Measurements from ENCODE around the gene FAF1. TPM values are rescaled to one million over a fixed set of nuclear protein-coding genes. Genes with fewer than 3 reads are reported as not detected.

FAF1 gene
- total and polyA plus RNA-seq, 2 of the 8 experiments (the other 6 are each of a cell fraction or from before 2014, with no cell fraction given) = 10.8 to 65.9 TPM

DNA sequence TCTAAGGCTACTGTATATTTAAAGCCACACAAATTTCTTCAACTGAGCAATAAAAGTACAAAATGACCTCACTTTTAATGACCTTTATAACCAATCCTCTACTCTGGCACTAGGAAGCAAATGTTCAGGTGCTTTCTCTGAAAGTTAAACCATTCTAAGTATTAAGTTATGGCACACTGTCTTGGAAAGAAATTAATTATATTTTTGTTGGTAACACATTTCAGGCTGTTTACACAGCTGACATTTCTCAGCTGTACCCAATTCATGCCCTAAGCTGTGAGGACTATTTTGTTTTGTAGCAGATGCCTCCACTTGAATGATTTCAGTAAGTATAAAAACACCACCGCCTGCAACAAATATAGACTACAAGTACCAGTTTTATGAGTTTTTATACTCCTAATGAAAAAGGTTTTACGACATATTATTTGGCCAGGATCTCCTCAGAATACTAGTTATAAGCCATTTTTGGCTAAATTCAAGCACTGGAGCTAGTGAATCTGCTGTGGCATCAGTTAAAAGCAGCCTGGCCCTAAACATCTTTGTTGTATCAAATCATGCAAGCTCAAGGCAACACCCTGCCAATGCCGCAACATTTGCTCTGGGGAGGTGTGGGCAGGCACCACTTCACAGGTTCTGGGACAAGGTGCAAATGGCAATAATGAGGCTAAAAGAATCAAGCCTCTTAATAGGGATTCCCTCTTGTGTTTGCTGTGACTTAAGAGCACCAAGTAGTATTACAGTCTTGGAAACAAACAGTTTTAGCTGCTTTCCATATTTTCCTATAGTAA lies 308.4 kb downstream of the FAF1 start:
- no peaks in the 10 kb centered on the region for H3K23me2 ChIP-seq (ENCODE audit: low read depth, low read length)
- H3K9me3 ChIP-seq (ENCODE audit: insufficient read depth in 2 of 2, low read depth in 1 of 2, low read length in 1 of 2) = no peaks in the 10 kb centered on the region
- no peak overlapping the region for H2BK20ac ChIP-seq (ENCODE audit: low read length)
- H4K5ac ChIP-seq (ENCODE audit: insufficient read length, low read depth, low read length) = no peak overlapping the region
- H3K27me3 ChIP-seq (replicated peaks in 1 of 4; ENCODE audit: control insufficient read depth in 3 of 4, extremely low read depth in 1 of 4, insufficient read depth in 3 of 4, low read length in 3 of 4) = no peaks in the 10 kb centered on the region
- H2AFZ ChIP-seq (ENCODE audit: low read length) = no peak overlapping the region
- H3K4me3 ChIP-seq (ENCODE audit: extremely low read depth in 1 of 4, insufficient read depth in 2 of 4, low read depth in 3 of 4, low read length in 4 of 4) = no peak overlapping the region
- H2BK12ac ChIP-seq (ENCODE audit: low read depth, low read length) = no peak overlapping the region
- 94% methylated on average over 3 of the region's 3 CpGs; no CpG with 5 or more reads in 1 of the 2 experiments for WGBS, 2 experiments (ENCODE audit: extremely low coverage in 1 of 2, insufficient coverage in 1 of 2, insufficient read length in 1 of 2, insufficient replicate concordance in 2 of 2, low coverage in 1 of 2, low lambda C conversion rate in 2 of 2, missing lambda C conversion rate in 1 of 2)
- no peak for DNase-seq (ENCODE audit: low read depth in 1 of 2, low spot score in 2 of 2)
- H4K8ac ChIP-seq (ENCODE audit: extremely low read depth, insufficient read depth, low read length) = no peak overlapping the region
- no peaks in the 10 kb centered on the region for H4K20me1 ChIP-seq (replicated peaks in 1 of 2; ENCODE audit: control insufficient read depth in 1 of 2, insufficient read depth in 2 of 2, low read length in 2 of 2)
- H3K4me2 ChIP-seq (ENCODE audit: insufficient read depth in 1 of 2, low read depth in 2 of 2, low read length in 2 of 2) = no peak overlapping the region
- no peaks in the 10 kb centered on the region for H3K36me3 ChIP-seq (ENCODE audit: control insufficient read depth in 2 of 4, insufficient read depth in 4 of 4, low read length in 3 of 4)
- H2BK120ac ChIP-seq (replicated peaks; ENCODE audit: low read depth, low read length) = no peak overlapping the region
- H3K9ac ChIP-seq (replicated peaks in 1 of 4; ENCODE audit: extremely low read depth in 1 of 4, low read depth in 3 of 4, low read length in 3 of 4) = no peak overlapping the region; a peak in 1 of 7 replicates
- no peak overlapping the region for H2BK15ac ChIP-seq (ENCODE audit: low read length)
- ChIA-PET CTCF (ENCODE audit: partially characterized antibody) (interaction anchor here (0.9 to 1.4 kb wide), 2 partner anchors 19 to 46 kb away, joined by 3 read pairs; no protein-coding TSS in a partner anchor), POLR2A (ENCODE audit: partially characterized antibody) (no interaction called here)
- H2AK5ac ChIP-seq (ENCODE audit: low read depth, low read length) = no peak overlapping the region
- H2BK5ac ChIP-seq (ENCODE audit: low read depth, low read length) = no peak overlapping the region
- H3K4me1 ChIP-seq (replicated peaks in 1 of 4; ENCODE audit: control insufficient read depth in 3 of 4, insufficient read depth in 4 of 4, low read length in 3 of 4) = no peaks in the 10 kb centered on the region; a peak in 1 of 7 replicates
- H3K14ac ChIP-seq (ENCODE audit: insufficient read length) = no peak overlapping the region
- H4K91ac ChIP-seq (replicated peaks; ENCODE audit: insufficient read length, low read length) = no peak overlapping the region
- TF ChIP-seq SIX5 (IDR thresholded peaks at IDR 0.05; ENCODE audit: low read depth, low read length) (no peak), RAD21 (IDR thresholded peaks at IDR 0.05 in 1 of 2, conservative IDR thresholded peaks at IDR 0.05 in 1 of 2; ENCODE audit: low read depth in 2 of 2, low read length in 2 of 2) (no peak), SP2 (IDR thresholded peaks at IDR 0.05; ENCODE audit: low read length) (no peak), CEBPB (IDR thresholded peaks at IDR 0.05; ENCODE audit: low read depth, low read length) (no peak), RNF2 (IDR thresholded peaks at IDR 0.05; ENCODE audit: borderline replicate concordance, low read depth, low read length, missing control alignments, poor library complexity, severe bottlenecking) (no peak), SP1 (IDR thresholded peaks at IDR 0.05; ENCODE audit: low read depth, low read length) (no peak), POLR2A (IDR thresholded peaks at IDR 0.05; ENCODE audit: control extremely low read depth in 1 of 2, low read depth in 2 of 2, low read length in 2 of 2) (no peak), CBX5 (IDR thresholded peaks at IDR 0.05; ENCODE audit: low read depth, low read length) (no peak), CREB1 (IDR thresholded peaks at IDR 0.05) (no peak), RFX5 (IDR thresholded peaks at IDR 0.05; ENCODE audit: borderline replicate concordance, low read depth, low read length) (no peak), FOSL1 (IDR thresholded peaks at IDR 0.05; ENCODE audit: insufficient read depth, low read depth, low read length) (no peak), BCL11A (IDR thresholded peaks at IDR 0.05; ENCODE audit: low read depth in 2 of 2, low read length in 2 of 2) (no peak), SIN3A (conservative IDR thresholded peaks at IDR 0.05 in 1 of 2, IDR thresholded peaks at IDR 0.05 in 1 of 2; ENCODE audit: low read depth in 1 of 2, low read length in 2 of 2) (no peak)
- no peaks in the 10 kb centered on the region for H3K79me2 ChIP-seq (ENCODE audit: control insufficient read depth in 1 of 2, insufficient read depth in 2 of 2, low read length in 2 of 2)
- no peak overlapping the region for H3K18ac ChIP-seq (ENCODE audit: extremely low read depth, low read length)
- no peak overlapping the region for H3K56ac ChIP-seq (replicated peaks; ENCODE audit: insufficient read length, low read depth, low read length)
- no peak for FAIRE-seq
- H3K27ac ChIP-seq (ENCODE audit: low read depth, low read length) = no peak overlapping the region
- no peaks in the 10 kb centered on the region for H3K79me1 ChIP-seq (ENCODE audit: low read depth, low read length)
- no peak overlapping the region for H3K23ac ChIP-seq (ENCODE audit: insufficient read length)
- H3K4ac ChIP-seq (replicated peaks; ENCODE audit: insufficient read length, low read depth, low read length) = no peak overlapping the region

All from H1 (cell line).